Neuron (in vitro differentiated cells): Measurements from ENCODE around the gene ITCH.
"Not testable (repeated sequence)": the region's sequence is repeated elsewhere in the genome, so short reads cannot be mapped to it uniquely, and the experiment has no call there.

Experiments used
- H2AFZ ChIP-seq: one replicate; pipeline ENCODE4 v1.6.1; 2013; ENCODE audit warnings: low read depth, mild to moderate bottlenecking, inconsistent platforms, low read length, moderate library complexity
- H3K27me3 ChIP-seq: one replicate; pipeline ENCODE4 v1.6.1; 2013; ENCODE audit warnings: low read length; ENCODE audit not compliant: insufficient read depth
- H3K36me3 ChIP-seq: one replicate; pipeline ENCODE4 v1.6.1; 2013; ENCODE audit warnings: low read length; ENCODE audit not compliant: insufficient read depth
- H3K4me1 ChIP-seq: one replicate; pipeline ENCODE4 v1.6.1; 2013; ENCODE audit warnings: low read length; ENCODE audit not compliant: insufficient read depth
- H3K4me3 ChIP-seq: 2 replicates; pipeline ENCODE4 v1.5.1; 2013; ENCODE audit warnings: mild to moderate bottlenecking, low read length, moderate library complexity
- H3K9me3 ChIP-seq: one replicate; pipeline ENCODE4 v1.6.1; 2013; ENCODE audit warnings: low read length

Gene ITCH

DNA sequence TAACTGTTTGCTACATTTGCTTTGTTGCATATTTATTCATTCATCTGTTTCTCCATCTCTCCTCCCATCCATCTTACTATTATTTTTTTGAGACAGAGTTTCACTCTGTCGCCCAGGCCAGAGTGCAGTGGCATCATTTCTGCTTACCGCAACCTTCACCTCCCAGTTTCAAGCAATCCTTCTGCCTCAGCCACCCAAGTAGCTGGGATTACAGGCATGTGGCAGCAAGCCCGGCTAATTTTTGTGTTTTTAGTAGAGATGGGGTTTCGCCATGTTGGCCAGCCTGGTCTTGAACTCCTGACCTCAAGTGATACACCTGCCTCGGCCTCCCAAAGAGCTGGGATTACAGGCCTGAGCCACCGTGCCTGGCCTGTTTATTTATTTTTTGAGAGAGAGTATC is 9.6 kb upstream of the ITCH start:
- H3K4me1 ChIP-seq, H3K4me3 ChIP-seq, H2AFZ ChIP-seq, H3K36me3 ChIP-seq, H3K27me3 ChIP-seq, H3K9me3 ChIP-seq: not testable (repeated sequence)

DNA sequence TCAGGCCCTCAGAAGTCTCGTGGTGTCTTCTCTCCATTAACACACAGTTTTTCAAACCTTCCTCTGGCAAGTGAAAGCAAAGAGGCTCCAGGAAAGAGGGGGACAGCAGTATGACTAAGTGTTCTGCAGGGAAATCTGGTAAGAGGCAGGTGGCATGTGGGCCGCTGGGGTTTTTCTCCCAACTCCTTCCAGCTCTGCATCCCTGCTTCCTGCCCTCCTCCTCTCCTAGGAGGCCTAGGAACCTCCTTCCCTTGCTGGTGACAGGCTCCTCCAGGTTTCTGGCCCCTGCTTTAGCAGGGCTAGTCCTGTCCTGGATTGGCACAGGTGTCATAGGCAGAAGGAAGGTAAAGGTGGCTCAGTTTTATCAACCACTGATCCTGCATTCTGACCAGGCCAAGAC is 7.6 kb upstream of the ITCH start:
- H3K4me1 ChIP-seq: no peaks in the 10 kb centered on the region
- H3K9me3 ChIP-seq: no peaks in the 10 kb centered on the region
- no peak overlapping the region for H2AFZ ChIP-seq
- no peaks in the 10 kb centered on the region for H3K36me3 ChIP-seq
- H3K4me3 ChIP-seq: no peak overlapping the region
- H3K27me3 ChIP-seq: no peaks in the 10 kb centered on the region

DNA sequence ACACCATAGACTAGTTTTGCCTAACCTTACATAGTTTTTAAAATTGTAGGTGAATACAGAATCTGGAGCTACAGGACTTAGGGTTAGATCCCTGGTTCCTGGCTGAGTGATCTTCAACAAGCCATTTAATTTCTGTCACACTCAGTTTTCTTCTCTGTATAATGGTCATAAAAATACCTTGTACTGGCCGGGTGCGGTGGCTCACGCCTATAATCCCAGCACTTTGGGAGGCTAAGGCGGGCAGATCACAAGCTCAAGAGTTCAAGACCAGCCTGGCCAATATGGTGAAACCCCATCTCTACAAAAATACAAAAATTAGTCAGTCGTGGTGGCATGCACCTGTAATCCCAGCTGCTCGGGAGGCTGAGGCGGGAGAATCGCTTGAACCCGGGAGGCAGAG is 3.3 kb upstream of the ITCH start:
- not testable (repeated sequence) for H3K4me3 ChIP-seq, H3K4me1 ChIP-seq, H3K27me3 ChIP-seq, H2AFZ ChIP-seq, H3K36me3 ChIP-seq, H3K9me3 ChIP-seq

DNA sequence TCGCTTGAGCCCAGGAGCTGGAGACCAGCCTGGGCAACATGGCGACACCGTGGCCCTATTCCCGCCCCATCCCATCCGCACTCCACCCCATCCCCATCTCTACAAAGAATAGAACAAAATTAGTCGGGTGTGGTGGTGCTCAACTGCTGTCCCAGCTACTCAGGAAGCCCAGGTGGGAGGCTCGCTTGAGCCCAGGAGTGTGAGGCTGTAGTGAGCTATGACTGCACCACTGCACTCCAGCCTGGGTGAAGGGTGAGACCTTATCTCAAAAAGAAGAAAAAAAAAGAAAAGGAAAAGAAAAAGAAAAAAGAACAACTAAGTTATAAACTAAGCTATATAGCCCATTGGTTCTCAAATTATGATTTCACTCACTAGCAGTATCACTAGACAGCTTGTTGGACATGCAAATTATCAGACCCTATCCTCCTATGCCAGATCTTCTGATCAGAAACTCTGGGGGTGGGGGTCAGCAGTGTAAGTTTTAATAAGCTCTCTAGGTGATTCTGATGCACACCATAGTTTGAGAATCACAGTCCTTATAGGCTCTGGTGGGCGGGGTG is 491 bp upstream of the ITCH start:
- no peaks in the 10 kb centered on the region for H3K27me3 ChIP-seq
- peak overlapping the region; percentile 90 for H2AFZ ChIP-seq
- H3K9me3 ChIP-seq: peaks cover 1% of the 10 kb centered on the region
- H3K4me1 ChIP-seq: peaks cover 9% of the 10 kb centered on the region
- H3K36me3 ChIP-seq: peaks cover 16% of the 10 kb centered on the region
- peak overlapping the region; percentile 100 for H3K4me3 ChIP-seq

DNA sequence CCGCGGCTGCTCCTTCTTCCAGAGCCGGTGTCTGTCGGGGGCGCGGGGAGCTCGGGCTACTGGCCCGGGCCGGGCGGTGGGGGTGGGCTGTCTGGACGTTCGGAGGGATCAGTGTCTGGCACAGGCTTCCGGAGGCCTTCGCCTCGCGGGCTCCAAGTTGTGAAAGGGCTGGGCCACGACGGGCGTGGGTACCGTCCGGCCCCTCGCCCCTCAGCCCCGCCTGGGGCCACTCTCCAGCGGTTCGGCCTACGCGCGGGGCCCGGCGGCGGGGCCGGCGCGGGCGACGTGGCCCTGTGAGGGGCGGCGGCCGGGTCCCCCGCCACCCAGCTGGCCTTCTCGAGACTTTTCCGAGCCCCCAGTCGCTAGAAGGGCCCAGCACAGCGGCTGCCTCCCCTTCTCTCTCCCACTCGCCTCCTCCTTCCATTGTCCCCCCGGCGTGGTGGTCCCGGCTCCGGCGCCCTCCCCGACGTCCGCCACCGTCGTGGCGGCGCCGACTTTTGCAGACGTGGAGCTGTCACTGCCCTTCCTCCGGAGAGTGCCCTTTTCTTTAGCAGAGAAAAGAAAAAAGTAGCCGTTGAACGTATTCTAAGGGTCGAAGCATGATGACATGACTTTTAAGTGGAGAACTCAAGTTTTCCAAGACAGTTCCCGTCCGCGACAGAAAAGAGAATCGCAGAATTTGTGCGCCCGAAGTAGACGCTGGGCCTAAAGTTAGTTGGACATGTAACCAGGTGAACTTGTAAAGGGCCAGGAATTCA is 571 bp downstream of the ITCH start:
- peaks cover 20% of the 10 kb centered on the region for H3K36me3 ChIP-seq
- H2AFZ ChIP-seq: peak overlapping the region; percentile 90
- peaks cover 1% of the 10 kb centered on the region for H3K9me3 ChIP-seq
- no peaks in the 10 kb centered on the region for H3K27me3 ChIP-seq
- H3K4me1 ChIP-seq: peaks cover 9% of the 10 kb centered on the region
- H3K4me3 ChIP-seq: peak overlapping the region; percentile 100

DNA sequence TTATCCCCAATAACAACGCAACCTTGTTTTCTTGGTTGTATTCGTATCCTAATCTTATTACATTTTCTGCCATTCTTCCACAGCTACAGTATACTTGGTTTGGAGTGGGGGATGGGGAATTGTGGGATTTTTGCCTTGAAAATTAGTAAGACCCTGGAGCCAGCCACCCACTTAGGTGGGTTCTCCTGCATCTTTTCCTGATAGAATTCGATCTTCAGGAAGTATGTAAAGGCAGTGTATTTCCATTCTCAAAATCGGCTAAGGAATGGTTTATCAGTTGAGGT is 1.1 kb downstream of the ITCH start:
- Histone ChIP-seq H3K4me3 (peak overlapping the region; percentile 100), H3K27me3 (no peaks in the 10 kb centered on the region), H3K36me3 (peaks cover 22% of the 10 kb centered on the region), H2AFZ (peak overlapping the region; percentile 90), H3K4me1 (peaks cover 9% of the 10 kb centered on the region), H3K9me3 (peaks cover 1% of the 10 kb centered on the region)

DNA sequence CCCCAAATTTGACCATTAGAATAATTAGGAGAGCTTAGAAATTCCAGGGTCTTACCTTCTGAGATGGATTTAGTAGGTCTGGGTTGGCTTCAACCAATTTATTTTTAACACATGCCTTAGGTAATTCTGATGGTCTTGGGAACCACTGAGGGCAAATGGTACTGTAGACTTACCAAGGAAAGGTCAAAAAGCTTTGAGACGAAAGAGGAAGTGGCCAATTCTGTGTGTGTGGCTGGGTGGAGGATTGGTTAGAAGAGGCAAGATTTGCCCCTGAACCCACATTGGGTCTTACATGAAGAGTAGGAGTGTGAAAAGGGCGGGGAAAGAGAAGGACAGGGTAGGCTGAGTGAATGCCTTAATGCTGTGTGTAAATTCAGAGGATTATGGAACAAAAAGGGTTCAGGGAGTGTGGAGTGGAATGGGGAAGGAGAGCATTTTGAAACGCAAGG is 2.7 kb downstream of the ITCH start:
- Histone ChIP-seq H3K9me3 (peaks cover 1% of the 10 kb centered on the region), H3K4me1 (peaks cover 9% of the 10 kb centered on the region), H3K27me3 (no peaks in the 10 kb centered on the region), H3K4me3 (no peak overlapping the region), H3K36me3 (peaks cover 38% of the 10 kb centered on the region), H2AFZ (no peak overlapping the region)

DNA sequence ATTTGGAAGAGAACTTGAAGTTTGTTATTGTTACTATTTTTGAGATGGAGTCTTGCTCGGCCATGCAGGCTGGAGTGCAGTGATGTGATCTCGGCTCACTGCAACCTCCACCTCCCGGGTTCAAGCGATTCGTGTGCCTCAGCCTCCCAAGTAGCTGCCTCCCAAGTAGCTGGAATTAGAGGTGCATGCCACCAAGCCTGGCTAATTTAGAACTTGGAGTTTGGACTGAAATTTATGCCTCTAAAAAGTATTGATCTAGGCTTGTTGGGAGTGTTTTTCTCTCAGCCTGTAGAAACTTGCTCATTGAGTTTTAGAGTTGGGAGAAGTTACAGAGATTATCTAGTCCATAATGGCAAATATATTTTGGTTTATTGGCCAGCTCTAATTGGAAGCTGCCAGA is 4.1 kb downstream of the ITCH start:
- H3K27me3 ChIP-seq: no peaks in the 10 kb centered on the region
- H3K4me3 ChIP-seq: no peak overlapping the region
- H3K36me3 ChIP-seq: peaks cover 46% of the 10 kb centered on the region
- peaks cover 1% of the 10 kb centered on the region for H3K9me3 ChIP-seq
- H2AFZ ChIP-seq: no peak overlapping the region
- peaks cover 9% of the 10 kb centered on the region for H3K4me1 ChIP-seq

DNA sequence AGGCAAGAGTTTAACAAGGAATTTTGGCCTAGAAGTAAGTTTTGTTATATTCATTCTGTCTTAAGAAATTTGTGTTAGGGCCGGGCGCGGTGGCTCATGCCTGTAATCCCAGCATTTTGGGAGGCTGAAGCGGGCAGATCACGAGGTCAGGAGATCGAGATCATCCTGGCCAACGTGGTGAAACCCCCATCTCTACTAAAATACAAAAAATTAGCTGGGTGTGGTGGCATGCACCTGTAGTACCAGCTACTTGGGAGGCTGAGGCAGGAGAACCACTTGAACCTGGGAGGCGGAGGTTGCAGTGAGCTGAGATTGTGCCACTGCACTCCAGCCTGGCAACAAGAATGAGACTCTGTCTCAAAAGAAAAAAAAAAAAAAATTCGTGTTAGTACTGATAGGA is 4.8 kb downstream of the ITCH start:
- H3K4me3 ChIP-seq, H3K27me3 ChIP-seq, H3K9me3 ChIP-seq, H3K4me1 ChIP-seq, H2AFZ ChIP-seq: not testable (repeated sequence)
- peaks cover 51% of the 10 kb centered on the region for H3K36me3 ChIP-seq

GRCh38 chr20:34368547-34368946 is 5.5 kb downstream of the ITCH start:
- no peak overlapping the region for H2AFZ ChIP-seq
- peaks cover 54% of the 10 kb centered on the region for H3K36me3 ChIP-seq
- no peak overlapping the region for H3K4me3 ChIP-seq
- H3K27me3 ChIP-seq: no peaks in the 10 kb centered on the region
- H3K9me3 ChIP-seq: peaks cover 1% of the 10 kb centered on the region
- H3K4me1 ChIP-seq: peaks cover 4% of the 10 kb centered on the region

DNA sequence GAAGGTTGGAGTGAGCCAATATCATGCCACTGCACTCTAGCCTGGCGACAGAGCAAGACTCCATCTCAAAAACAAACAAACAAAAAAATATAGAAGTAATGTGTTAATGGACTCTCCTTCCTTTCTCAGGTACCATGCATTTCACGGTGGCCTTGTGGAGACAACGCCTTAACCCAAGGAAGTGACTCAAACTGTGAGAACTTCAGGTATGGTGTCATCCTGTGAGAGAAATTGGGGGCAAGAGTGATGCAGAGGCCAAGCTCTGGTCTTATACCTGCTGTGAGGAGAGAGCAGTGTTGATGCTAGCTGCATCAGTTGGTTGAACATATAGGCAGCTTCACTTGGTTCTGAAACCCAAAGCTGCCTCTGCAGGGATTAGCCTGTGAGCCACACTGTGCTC is 6.2 kb downstream of the ITCH start:
- no peaks in the 10 kb centered on the region for H3K27me3 ChIP-seq
- H3K9me3 ChIP-seq: peaks cover 1% of the 10 kb centered on the region
- no peak overlapping the region for H2AFZ ChIP-seq
- no peak overlapping the region for H3K4me3 ChIP-seq
- peaks cover 58% of the 10 kb centered on the region for H3K36me3 ChIP-seq
- H3K4me1 ChIP-seq: peaks cover 2% of the 10 kb centered on the region

GRCh38 chr20:34370062-34370461 is 7.0 kb downstream of the ITCH start:
- peaks cover 1% of the 10 kb centered on the region for H3K9me3 ChIP-seq
- peaks cover 62% of the 10 kb centered on the region for H3K36me3 ChIP-seq
- H3K4me3 ChIP-seq: no peak overlapping the region
- no peak overlapping the region for H2AFZ ChIP-seq
- H3K27me3 ChIP-seq: no peaks in the 10 kb centered on the region
- H3K4me1 ChIP-seq: no peaks in the 10 kb centered on the region

DNA sequence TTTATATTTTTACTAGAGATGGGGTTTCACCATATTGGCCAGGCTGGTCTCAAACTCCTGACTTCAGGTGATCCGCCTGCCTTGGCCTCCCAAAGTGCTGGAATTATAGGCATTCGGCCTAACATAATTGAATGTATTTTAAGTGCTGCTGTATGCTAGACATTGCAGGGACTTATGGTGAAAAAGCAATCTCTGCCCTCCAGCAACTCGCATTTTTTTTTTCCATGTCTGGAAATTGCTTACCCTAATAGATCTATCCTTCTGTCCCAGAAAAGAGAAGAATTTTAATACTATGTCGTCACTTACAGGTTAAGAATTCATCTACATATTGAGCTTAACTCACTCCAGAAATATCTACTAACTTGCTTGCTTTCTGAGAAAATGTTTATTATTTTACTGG is 10.4 kb downstream of the ITCH start:
- Histone ChIP-seq H2AFZ (no peak overlapping the region), H3K27me3 (no peaks in the 10 kb centered on the region), H3K4me3 (no peak overlapping the region), H3K36me3 (peaks cover 56% of the 10 kb centered on the region), H3K9me3 (no peaks in the 10 kb centered on the region), H3K4me1 (peaks cover 13% of the 10 kb centered on the region)

DNA sequence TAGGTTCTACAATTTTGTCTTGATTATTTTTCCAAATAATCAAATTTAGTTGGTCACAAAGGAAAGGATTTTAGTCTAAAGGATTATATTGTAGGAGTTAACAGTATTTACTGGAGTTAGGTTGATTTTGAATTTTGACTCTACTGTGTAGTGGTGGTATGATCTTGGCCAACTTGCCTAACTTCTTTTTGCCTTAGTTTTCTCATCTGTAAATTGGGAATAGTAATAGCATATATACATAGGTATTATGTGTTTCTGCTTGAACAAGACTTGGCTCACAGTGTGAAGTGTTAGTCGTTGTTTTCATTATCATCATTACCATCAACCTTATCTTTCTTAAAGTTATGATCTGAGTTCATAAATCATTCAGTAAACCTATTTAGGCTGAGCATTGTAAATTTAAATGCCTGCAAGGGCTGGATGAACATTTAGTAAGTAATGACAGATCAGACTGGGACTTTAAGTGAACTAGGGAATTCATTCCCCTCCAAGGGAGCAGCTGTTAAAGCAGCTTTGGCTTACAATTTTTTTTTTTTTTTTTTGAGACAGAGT is 11.2 kb downstream of the ITCH start:
- peaks cover 54% of the 10 kb centered on the region for H3K36me3 ChIP-seq

More for the DNA sequence above, 11.2 kb downstream of the ITCH start:
- Histone ChIP-seq H3K4me1 (peaks cover 13% of the 10 kb centered on the region), H3K9me3 (no peaks in the 10 kb centered on the region), H3K4me3 (no peak overlapping the region), H3K27me3 (no peaks in the 10 kb centered on the region), H2AFZ (no peak overlapping the region)
